ENCODE results near the gene SLC2A4RG.
"Not testable (repeated sequence)": the region's sequence is repeated elsewhere in the genome, so short reads cannot be mapped to it uniquely, and the experiment has no call there.

GRCh38 chr20:63730189-63730733 lies 9.3 kb upstream of the SLC2A4RG start:
- TF ChIP-seq CTCF (IDR thresholded peaks at IDR 0.05; ENCODE audit: poor library complexity); EZH2phosphoT487 (IDR thresholded peaks at IDR 0.05; ENCODE audit: low read depth, severe bottlenecking, unreplicated experiment); EZH2 (IDR thresholded peaks at IDR 0.05; ENCODE audit: borderline replicate concordance): not testable (repeated sequence)

All from hepatocyte (in vitro differentiated cells).